Mammary epithelial cell (primary cell): Measurements from ENCODE around the gene PROC.

Experiments used
- CTCF ChIP-seq, 2 donors: IDR thresholded peaks in 1 of 2; conservative IDR thresholded peaks in 1 of 2; 2 replicates each; pipeline ENCODE4 v1.5.1; 2011 to 2012; ENCODE audit warnings: inconsistent platforms in 2 of 2, low read length in 2 of 2, mild to moderate bottlenecking in 2 of 2, control low read depth in 1 of 2, low read depth in 1 of 2; ENCODE audit not compliant: insufficient read depth in 1 of 2; ENCODE audit errors: extremely low read depth in 1 of 2
- EZH2 ChIP-seq: IDR thresholded peaks from 2 replicates; pipeline ENCODE4 v1.6.1; 2012; ENCODE audit warnings: low read length, inconsistent platforms, borderline replicate concordance

- no peak for TF ChIP-seq CTCF (conservative IDR thresholded peaks at IDR 0.05 in 1 of 2, IDR thresholded peaks at IDR 0.05 in 1 of 2; ENCODE audit: extremely low read depth in 1 of 2, insufficient read depth in 1 of 2, low read depth in 1 of 2, low read length in 2 of 2)
- TF ChIP-seq EZH2: no peak
These were observed 13.0 kb upstream of the PROC start for GRCh38 chr2:127405255-127405610.
